RWPE2 (cell line): Measurements from ENCODE around the gene SEC14L5.

Experiments
- ATAC-seq: fragments of 200-7000 bp; cut with Tn5 transposase; 3 replicates; pipeline ENCODE4 v1.9.1; 2021; ENCODE audit warnings: low read depth
- DNase-seq: peaks from one replicate; pipeline ENCODE4 v3.0.0-alpha.2; 2020; ENCODE audit warnings: low spot score
- H3K27ac ChIP-seq: fragments of 450-650 bp; 2 replicates; pipeline ENCODE4 v1.5.1; 2017; ENCODE audit warnings: mild to moderate bottlenecking; ENCODE audit not compliant: poor library complexity, severe bottlenecking
- H3K27me3 ChIP-seq: fragments of 250-450 bp; sonication (Bioruptor Pico); 2 replicates; pipeline ENCODE4 v1.5.1; 2021; ENCODE audit warnings: mild to moderate bottlenecking, moderate library complexity; ENCODE audit not compliant: insufficient read depth, poor library complexity, severe bottlenecking
- H3K36me3 ChIP-seq: fragments of 250-450 bp; sonication (Bioruptor Pico); 2 replicates; pipeline ENCODE4 v1.5.1; 2020; ENCODE audit warnings: low read depth, mild to moderate bottlenecking, moderate library complexity
- H3K4me1 ChIP-seq: fragments of 250-450 bp; sonication (Bioruptor Pico); 2 replicates; pipeline ENCODE4 v1.5.1; 2021; ENCODE audit warnings: mild to moderate bottlenecking, moderate library complexity; ENCODE audit not compliant: insufficient read depth, poor library complexity, severe bottlenecking
- H3K4me3 ChIP-seq: fragments of 250-450 bp; sonication (Bioruptor Pico); 2 replicates; pipeline ENCODE4 v1.5.1; 2021; ENCODE audit warnings: mild to moderate bottlenecking, moderate library complexity; ENCODE audit not compliant: severe bottlenecking
- H3K9me3 ChIP-seq: fragments of 250-450 bp; sonication (Bioruptor Pico); 2 replicates; pipeline ENCODE4 v1.5.1; 2021; ENCODE audit warnings: mild to moderate bottlenecking, moderate library complexity; ENCODE audit not compliant: severe bottlenecking
- TF ChIP-seq, protein P1 (sequence below): fragments of 450-650 bp; IDR thresholded peaks from one replicate; pipeline ENCODE4 v1.5.1; 2017; ENCODE audit warnings: mild to moderate bottlenecking, moderate library complexity; ENCODE audit not compliant: poor library complexity, severe bottlenecking

Gene SEC14L5

DNA sequence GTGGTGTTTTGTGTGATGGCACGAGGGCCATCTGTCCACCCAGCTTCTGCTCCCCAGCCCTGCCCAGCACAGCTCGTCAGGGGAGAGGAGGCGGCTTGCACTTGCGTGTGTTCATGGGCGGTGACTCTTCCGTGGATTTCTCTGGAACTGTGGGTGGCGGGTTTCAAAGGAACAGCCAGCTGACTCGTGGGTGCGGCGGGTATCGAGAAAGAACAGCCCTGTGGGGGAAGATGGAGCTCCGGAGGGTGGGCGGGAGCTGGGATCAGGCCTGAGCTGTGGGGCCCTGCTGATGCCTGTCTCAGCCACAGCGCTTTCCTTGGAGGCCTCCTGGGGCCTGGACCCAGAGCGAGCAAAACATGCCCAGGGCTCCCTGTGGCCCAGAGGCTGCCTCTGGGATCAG is 62.4 kb downstream of the SEC14L5 start:
- DNase-seq: no peak
- Histone ChIP-seq H3K36me3 (no peaks in the 10 kb centered on the region), H3K27ac (no peak overlapping the region), H3K4me1 (no peaks in the 10 kb centered on the region), H3K4me3 (no peak overlapping the region), H3K9me3 (no peaks in the 10 kb centered on the region), H3K27me3 (no peaks in the 10 kb centered on the region)
- ATAC-seq: no peak
- TF ChIP-seq, protein P1, sequence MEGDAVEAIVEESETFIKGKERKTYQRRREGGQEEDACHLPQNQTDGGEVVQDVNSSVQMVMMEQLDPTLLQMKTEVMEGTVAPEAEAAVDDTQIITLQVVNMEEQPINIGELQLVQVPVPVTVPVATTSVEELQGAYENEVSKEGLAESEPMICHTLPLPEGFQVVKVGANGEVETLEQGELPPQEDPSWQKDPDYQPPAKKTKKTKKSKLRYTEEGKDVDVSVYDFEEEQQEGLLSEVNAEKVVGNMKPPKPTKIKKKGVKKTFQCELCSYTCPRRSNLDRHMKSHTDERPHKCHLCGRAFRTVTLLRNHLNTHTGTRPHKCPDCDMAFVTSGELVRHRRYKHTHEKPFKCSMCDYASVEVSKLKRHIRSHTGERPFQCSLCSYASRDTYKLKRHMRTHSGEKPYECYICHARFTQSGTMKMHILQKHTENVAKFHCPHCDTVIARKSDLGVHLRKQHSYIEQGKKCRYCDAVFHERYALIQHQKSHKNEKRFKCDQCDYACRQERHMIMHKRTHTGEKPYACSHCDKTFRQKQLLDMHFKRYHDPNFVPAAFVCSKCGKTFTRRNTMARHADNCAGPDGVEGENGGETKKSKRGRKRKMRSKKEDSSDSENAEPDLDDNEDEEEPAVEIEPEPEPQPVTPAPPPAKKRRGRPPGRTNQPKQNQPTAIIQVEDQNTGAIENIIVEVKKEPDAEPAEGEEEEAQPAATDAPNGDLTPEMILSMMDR: no peak

DNA sequence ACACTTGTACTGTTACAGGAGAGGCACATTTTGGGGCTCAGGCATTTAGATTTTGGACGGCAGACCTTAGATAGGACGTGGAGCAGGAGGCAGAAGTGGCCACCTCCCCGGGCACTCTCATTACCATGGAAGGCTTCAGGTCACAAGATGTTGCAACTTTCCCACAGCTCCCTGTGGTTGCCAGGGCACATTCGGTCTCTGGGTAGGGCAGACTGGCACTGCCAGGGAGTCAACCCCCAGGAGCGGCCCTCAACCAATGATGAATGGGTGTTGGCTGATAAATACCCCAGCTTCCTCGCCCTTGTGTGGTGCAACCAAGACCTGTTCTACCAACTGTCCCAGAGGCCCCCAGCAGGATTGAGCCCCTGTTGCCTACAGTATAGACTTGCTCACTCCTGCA is 64.4 kb downstream of the SEC14L5 start:
- no peaks in the 10 kb centered on the region for H3K27me3 ChIP-seq
- H3K4me1 ChIP-seq: no peaks in the 10 kb centered on the region
- no peak overlapping the region for H3K4me3 ChIP-seq
- TF ChIP-seq, protein P1: no peak
- ATAC-seq: no peak
- no peaks in the 10 kb centered on the region for H3K9me3 ChIP-seq
- H3K27ac ChIP-seq: no peak overlapping the region
- no peak for DNase-seq
- no peaks in the 10 kb centered on the region for H3K36me3 ChIP-seq

DNA sequence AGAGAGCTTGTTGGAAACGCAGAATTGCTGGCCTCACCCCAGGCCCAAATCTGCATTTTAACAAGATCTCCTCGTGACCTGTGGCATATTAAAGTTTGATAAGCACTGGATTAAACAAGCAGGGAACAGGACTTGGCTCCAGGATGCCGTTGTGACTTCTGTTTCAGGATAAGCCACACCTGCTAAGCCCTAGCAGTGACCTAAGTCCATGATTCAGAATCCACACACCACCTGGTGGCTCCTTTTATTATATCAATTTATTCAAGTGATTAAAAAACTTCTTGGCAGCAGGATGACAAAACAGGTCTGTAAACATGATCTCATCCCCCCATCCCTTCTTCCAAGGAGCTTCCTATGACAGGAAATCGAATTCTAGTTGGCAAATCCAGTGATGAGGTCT is 66.5 kb downstream of the SEC14L5 start:
- DNase-seq (no peak), ATAC-seq (peak; percentile 73)
- TF ChIP-seq, protein P1: peak; percentile 39
- Histone ChIP-seq H3K4me1 (no peaks in the 10 kb centered on the region), H3K4me3 (no peak overlapping the region), H3K27ac (no peak overlapping the region), H3K36me3 (no peaks in the 10 kb centered on the region), H3K27me3 (no peaks in the 10 kb centered on the region), H3K9me3 (no peaks in the 10 kb centered on the region)

DNA sequence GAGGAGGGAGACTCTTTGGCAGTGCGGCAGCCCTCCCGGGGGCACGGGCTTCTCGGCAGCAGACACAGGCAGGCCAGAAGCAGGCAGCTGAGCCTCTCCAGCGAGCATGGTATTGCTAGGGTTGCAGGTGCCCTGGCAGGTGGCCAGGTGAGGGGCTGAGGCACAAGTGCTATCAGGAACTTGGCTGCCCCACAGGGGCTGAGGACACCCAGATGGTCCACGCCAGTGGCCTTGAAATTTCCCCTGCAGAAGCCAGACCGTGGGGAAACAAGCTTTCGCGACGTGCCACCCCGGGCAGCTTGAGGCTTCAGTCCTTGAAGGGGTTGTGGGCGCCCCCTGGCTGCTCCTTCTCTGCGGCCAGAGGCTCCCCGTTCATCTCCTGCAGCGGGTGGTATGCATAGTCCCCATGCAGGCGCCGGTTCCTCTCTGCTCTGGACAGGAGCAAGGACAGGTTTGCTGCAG is 67.1 kb downstream of the SEC14L5 start:
- no peaks in the 10 kb centered on the region for H3K36me3 ChIP-seq
- no peak for DNase-seq
- H3K27ac ChIP-seq: no peak overlapping the region
- TF ChIP-seq, protein P1: peak; percentile 34
- no peak overlapping the region for H3K4me3 ChIP-seq
- no peaks in the 10 kb centered on the region for H3K9me3 ChIP-seq
- no peaks in the 10 kb centered on the region for H3K27me3 ChIP-seq
- H3K4me1 ChIP-seq: no peaks in the 10 kb centered on the region
- peak; percentile 38; the same call in 1 of the 3 replicates for ATAC-seq

DNA sequence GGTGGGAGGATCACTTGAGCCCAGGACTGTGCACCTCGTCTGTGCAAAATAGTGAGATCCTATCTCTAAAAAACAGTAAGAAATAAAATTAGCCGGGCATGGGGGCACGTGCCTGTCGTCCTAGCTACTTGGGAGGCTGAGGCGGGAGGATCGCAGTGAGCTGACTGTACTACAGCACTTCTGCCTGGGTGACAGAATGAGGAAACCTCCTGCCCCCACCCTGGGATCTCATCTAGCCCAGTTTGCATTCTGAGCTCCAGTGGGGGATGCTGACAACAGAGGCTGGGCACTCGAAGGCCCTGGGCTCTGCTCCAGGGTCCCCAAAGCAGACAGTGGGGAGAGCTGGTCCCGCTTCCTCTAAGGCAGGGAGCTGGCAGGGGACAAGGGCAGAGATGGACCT is 68.5 kb downstream of the SEC14L5 start:
- ATAC-seq: no peak
- Histone ChIP-seq H3K9me3 (no peaks in the 10 kb centered on the region), H3K4me1 (no peaks in the 10 kb centered on the region), H3K27me3 (no peaks in the 10 kb centered on the region), H3K4me3 (no peak overlapping the region), H3K36me3 (no peaks in the 10 kb centered on the region), H3K27ac (no peak overlapping the region)
- DNase-seq: no peak
- TF ChIP-seq, protein P1: no peak
